Thyroid gland (tissue), 4 donors: ENCODE data around the gene NOP14. TPM values are rescaled to one million over a fixed set of nuclear protein-coding genes. Genes with fewer than 3 reads are reported as not detected.
"Not testable (repeated sequence)": the region's sequence is repeated elsewhere in the genome, so short reads cannot be mapped to it uniquely, and the experiment has no call there.

Source experiments
- DNase-seq, 2 donors: peaks; one replicate each; pipeline ENCODE4 v3.0.0-alpha.2; 2019
- H3K27ac ChIP-seq, 3 donors: fragments of 200-600 bp; sonication (generic); 1 replicate in 2 of 3; 2 replicates in 1 of 3; pipeline ENCODE4 v1.5.1; 2016 to 2019; ENCODE audit warnings: mild to moderate bottlenecking in 1 of 3, moderate library complexity in 1 of 3
- H3K27me3 ChIP-seq: fragments of 200-600 bp; sonication (generic); one replicate; pipeline ENCODE4 v1.5.1; 2019
- H3K36me3 ChIP-seq, 2 donors: fragments of 200-600 bp; sonication (generic); one replicate each; pipeline ENCODE4 v1.5.1; 2016 to 2019
- H3K4me1 ChIP-seq, 2 donors: fragments of 200-600 bp; sonication (generic); one replicate each; pipeline ENCODE4 v1.5.1; 2017 to 2019
- H3K4me3 ChIP-seq, 3 donors: fragments of 200-600 bp; sonication (generic); replicated peaks in 1 of 3; 1 replicate in 2 of 3; 2 replicates in 1 of 3; pipeline ENCODE4 v1.5.1; 2016; ENCODE audit warnings: mild to moderate bottlenecking in 1 of 3
- H3K9me3 ChIP-seq: fragments of 200-600 bp; sonication (generic); one replicate; pipeline ENCODE4 v1.5.1; 2017
- POLR2A ChIP-seq, 2 donors: fragments of 450-650 bp; IDR thresholded peaks; one replicate each; pipeline ENCODE4 v1.6.1; 2017; ENCODE audit warnings: antibody characterized with exemption in 2 of 2, mild to moderate bottlenecking in 2 of 2, moderate library complexity in 1 of 2
- WGBS, 2 donors: methylation state at CpG; one replicate each; pipeline ENCODE4 v1.1.5; 2017; 5-methylcytosine and 5-hydroxymethylcytosine counted together
- intact Hi-C: fragments of 100-400 bp; cut with DNase I; formaldehyde crosslinking; loops from one replicate; pipeline ENCODE4 v1.15.1; 2023
- total RNA-seq, 4 donors: library from RNA; depleted of rRNA; stranded (reverse); fragments of >200 nt; gene quantifications; one replicate each; pipeline ENCODE4 v1.2.3, GENCODE V29; 2016
- TF ChIP-seq, protein P1 (sequence below), 6 experiments: fragments of 200-600 bp in 3 of 6; fragments of 450-650 bp in 3 of 6; sonication (generic) in 3 of 6; IDR thresholded peaks; one replicate each; pipeline ENCODE4 v1.5.1; 2016 to 2019; ENCODE audit warnings: antibody characterized with exemption in 6 of 6, mild to moderate bottlenecking in 2 of 6, inconsistent platforms in 1 of 6, moderate library complexity in 1 of 6

The NOP14 gene
- total RNA-seq, 4 donors from 2014 or later: 18.4 to 24.8 (median 19.3) TPM

DNA sequence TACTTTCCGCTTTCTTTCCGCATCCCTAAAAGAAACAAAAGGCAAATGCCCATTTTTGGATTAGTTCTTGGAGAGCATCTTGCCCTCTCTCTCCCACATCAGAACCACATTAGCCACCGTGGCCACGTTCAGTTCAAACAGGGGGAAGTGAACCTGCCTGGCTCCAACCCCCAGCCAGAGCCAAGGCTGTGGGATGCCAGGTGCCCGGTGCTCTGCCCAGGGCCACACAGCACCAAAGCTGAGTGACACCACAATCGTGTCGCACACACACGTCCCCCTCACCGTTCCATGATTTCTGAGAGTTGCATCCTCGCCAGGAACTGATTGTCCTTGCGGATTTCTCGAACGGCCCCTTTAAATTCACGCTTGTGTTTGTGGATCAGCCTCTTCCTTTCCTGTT, 24.3 kb downstream of the NOP14 start:
- DNase-seq: no peak
- 93 to 94% methylated on average over 14 of the region's 14 CpGs for WGBS, 2 donors
- Histone ChIP-seq H3K36me3 (peaks cover 43 to 45% of the 10 kb centered on the region in 2 donors), H3K27me3 (no peaks in the 10 kb centered on the region), H3K27ac (peak overlapping the region in 1 of 3 donors; percentile 56), H3K4me1 (peaks cover 27 to 34% of the 10 kb centered on the region in 2 donors), H3K4me3 (no peak overlapping the region), H3K9me3 (no peaks in the 10 kb centered on the region)
- intact Hi-C loops: no loop called here
- TF ChIP-seq POLR2A (IDR thresholded peaks at IDR 0.05): no peak

DNA sequence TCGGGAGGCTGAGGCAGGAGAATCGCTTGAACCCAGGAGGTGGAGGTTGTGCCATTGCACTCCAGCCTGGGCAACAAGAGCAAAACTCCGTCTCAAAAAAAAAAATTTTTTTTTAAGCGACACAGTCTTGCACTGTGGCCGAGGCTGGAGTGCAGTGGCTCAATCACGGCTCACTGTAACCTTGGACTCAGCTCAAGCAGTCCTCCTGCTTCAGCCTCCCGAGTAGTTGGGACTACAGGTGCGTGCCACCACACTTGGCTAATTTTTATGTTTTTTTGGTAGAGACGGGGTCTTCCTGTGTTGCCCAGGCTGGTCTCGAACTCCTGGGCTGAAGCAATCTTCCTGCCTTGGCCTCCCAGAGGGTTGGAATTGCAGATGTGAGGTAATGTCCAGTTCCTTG, 24.8 kb downstream of the NOP14 start:
- H3K27me3 ChIP-seq, DNase-seq, H3K27ac ChIP-seq, H3K4me3 ChIP-seq, H3K9me3 ChIP-seq, intact Hi-C loops: not testable (repeated sequence)
- H3K36me3 ChIP-seq: peaks cover 39 to 40% of the 10 kb centered on the region in 2 donors
- WGBS, 2 donors: 90 to 95% methylated on average over 10 of the region's 10 CpGs
- peaks cover 32 to 39% of the 10 kb centered on the region in 2 donors for H3K4me1 ChIP-seq

DNA sequence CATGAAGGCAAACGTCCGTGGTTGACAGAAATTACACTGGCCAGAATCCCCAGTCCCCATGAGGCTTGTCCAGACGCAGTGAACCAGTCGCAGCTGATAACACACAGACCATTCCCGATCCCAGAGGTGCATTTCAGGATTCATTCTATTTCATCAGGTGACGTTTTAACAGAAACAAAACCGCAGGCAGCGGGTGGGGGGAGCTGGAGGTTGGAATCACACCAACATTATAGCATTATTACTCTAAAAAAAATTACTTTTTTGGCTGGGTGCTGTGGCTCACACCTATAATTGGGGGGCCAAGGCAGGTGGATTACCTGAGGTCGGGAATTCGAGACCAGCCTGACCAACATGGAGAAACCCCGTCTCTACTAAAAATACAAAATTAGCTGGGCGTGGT, 25.2 kb downstream of the NOP14 start:
- DNase-seq: no peak
- 83 to 88% methylated on average over 12 of the region's 12 CpGs for WGBS, 2 donors
- intact Hi-C loops: no loop called here

DNA sequence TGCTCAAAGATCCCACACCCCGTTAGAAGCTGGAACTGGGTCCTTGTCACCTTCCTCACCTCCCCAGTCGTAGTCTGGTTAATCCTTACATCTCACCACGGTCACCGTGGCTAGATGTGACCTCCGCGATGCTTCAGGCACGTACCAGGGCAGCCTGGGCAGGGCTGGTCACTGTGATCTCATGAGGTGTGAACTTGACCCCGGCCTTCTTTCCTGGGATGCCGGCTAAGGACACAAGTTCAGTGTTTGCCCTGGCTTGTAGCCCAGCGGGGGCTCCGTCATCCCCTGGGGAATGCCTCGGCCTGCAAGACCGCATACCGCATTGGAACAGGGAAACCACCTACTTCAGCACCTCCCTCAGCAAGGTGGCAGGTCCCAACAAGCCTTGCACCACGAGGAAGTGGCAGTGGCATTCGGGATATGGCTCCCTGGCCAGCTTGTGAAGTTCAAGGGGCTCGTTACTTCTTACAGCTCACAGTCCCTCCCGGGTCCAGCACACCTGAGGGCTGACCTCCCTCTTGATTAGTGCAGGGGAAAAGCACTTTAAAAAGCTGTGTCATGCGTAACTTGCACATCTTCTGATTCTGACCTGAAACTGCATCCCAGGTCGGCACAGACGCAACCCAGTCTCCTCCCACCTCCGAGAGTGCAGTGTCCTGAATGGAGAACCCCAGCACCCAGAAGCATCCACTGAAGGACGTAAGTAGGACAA, 25.9 kb downstream of the NOP14 start:
- DNase-seq: no peak
- Histone ChIP-seq H3K27ac (no peak overlapping the region), H3K36me3 (peaks cover 28 to 31% of the 10 kb centered on the region in 2 donors)

More for the DNA sequence above, 25.2 kb downstream of the NOP14 start:
- Histone ChIP-seq H3K4me1 (peaks cover 36 to 43% of the 10 kb centered on the region in 2 donors), H3K27me3 (no peaks in the 10 kb centered on the region), H3K4me3 (no peak overlapping the region), H3K9me3 (no peaks in the 10 kb centered on the region), H3K27ac (no peak overlapping the region), H3K36me3 (peaks cover 35 to 36% of the 10 kb centered on the region in 2 donors)
- no peak for TF ChIP-seq POLR2A (IDR thresholded peaks at IDR 0.05)
- TF ChIP-seq, protein P1, sequence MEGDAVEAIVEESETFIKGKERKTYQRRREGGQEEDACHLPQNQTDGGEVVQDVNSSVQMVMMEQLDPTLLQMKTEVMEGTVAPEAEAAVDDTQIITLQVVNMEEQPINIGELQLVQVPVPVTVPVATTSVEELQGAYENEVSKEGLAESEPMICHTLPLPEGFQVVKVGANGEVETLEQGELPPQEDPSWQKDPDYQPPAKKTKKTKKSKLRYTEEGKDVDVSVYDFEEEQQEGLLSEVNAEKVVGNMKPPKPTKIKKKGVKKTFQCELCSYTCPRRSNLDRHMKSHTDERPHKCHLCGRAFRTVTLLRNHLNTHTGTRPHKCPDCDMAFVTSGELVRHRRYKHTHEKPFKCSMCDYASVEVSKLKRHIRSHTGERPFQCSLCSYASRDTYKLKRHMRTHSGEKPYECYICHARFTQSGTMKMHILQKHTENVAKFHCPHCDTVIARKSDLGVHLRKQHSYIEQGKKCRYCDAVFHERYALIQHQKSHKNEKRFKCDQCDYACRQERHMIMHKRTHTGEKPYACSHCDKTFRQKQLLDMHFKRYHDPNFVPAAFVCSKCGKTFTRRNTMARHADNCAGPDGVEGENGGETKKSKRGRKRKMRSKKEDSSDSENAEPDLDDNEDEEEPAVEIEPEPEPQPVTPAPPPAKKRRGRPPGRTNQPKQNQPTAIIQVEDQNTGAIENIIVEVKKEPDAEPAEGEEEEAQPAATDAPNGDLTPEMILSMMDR (IDR thresholded peaks at IDR 0.05): no peak

DNA sequence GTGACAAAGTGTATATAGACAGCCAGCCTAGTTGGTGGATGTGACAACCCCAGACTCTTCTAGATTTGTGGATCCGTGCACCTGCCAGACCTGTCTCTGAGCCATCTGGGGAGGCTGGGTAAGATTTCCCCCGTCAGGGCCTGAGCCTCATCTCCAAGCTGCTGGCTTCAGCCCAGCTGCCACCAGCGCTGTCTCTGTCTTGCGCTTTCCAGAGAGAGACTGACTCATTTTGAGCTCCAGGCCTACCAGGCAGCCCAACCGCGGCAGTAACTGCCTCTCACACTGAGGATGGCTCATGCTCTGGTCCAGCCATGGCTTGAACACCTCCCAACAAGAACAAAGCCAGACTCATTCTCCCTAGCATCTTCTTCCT, 26.4 kb downstream of the NOP14 start:
- Histone ChIP-seq H3K36me3 (peaks cover 25 to 27% of the 10 kb centered on the region in 2 donors), H3K27ac (no peak overlapping the region), H3K4me3 (no peak overlapping the region), H3K9me3 (no peaks in the 10 kb centered on the region), H3K27me3 (no peaks in the 10 kb centered on the region), H3K4me1 (peaks cover 39 to 52% of the 10 kb centered on the region in 2 donors)
- TF ChIP-seq POLR2A (IDR thresholded peaks at IDR 0.05): no peak
- TF ChIP-seq, protein P1 (IDR thresholded peaks at IDR 0.05): no peak
- whole genome bisulfite sequencing, 2 donors: 84 to 92% methylated on average over 2 to 6 of the region's 6 CpGs
- intact Hi-C loops: no loop called here
- no peak for DNase-seq

More for the DNA sequence above, 25.9 kb downstream of the NOP14 start:
- no peaks in the 10 kb centered on the region for H3K9me3 ChIP-seq
- H3K27me3 ChIP-seq: no peaks in the 10 kb centered on the region
- 70 to 80% methylated on average over 22 to 23 of the region's 23 CpGs for WGBS, 2 donors
- intact Hi-C loops: no loop called here
- peaks cover 39 to 46% of the 10 kb centered on the region in 2 donors for H3K4me1 ChIP-seq
- no peak overlapping the region for H3K4me3 ChIP-seq
- TF ChIP-seq, protein P1 (IDR thresholded peaks at IDR 0.05): no peak
- no peak for TF ChIP-seq POLR2A (IDR thresholded peaks at IDR 0.05)
